AG10803 (cell line): Measurements from ENCODE around the gene C9orf152.
"Not testable (repeated sequence)": the region's sequence is repeated elsewhere in the genome, so short reads cannot be mapped to it uniquely, and the experiment has no call there.

Experiments
- DNase-seq: peaks from one replicate; pipeline ENCODE4 v3.0.0; 2010; ENCODE audit warnings: low read depth
- H3K4me3 ChIP-seq: 2 replicates; pipeline ENCODE4 v1.5.1; 2011; ENCODE audit warnings: mild to moderate bottlenecking, low read length, control low read depth
- TF ChIP-seq, protein P1 (sequence below): conservative IDR thresholded peaks from 2 replicates; pipeline ENCODE4 v1.5.1; 2011; ENCODE audit warnings: mild to moderate bottlenecking, low read length, control low read depth, inconsistent platforms

The C9orf152 gene

GRCh38 chr9:110252509-110253139 lies 44.7 kb upstream of the C9orf152 start:
- TF ChIP-seq, protein P1, sequence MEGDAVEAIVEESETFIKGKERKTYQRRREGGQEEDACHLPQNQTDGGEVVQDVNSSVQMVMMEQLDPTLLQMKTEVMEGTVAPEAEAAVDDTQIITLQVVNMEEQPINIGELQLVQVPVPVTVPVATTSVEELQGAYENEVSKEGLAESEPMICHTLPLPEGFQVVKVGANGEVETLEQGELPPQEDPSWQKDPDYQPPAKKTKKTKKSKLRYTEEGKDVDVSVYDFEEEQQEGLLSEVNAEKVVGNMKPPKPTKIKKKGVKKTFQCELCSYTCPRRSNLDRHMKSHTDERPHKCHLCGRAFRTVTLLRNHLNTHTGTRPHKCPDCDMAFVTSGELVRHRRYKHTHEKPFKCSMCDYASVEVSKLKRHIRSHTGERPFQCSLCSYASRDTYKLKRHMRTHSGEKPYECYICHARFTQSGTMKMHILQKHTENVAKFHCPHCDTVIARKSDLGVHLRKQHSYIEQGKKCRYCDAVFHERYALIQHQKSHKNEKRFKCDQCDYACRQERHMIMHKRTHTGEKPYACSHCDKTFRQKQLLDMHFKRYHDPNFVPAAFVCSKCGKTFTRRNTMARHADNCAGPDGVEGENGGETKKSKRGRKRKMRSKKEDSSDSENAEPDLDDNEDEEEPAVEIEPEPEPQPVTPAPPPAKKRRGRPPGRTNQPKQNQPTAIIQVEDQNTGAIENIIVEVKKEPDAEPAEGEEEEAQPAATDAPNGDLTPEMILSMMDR, result no peak
- H3K4me3 ChIP-seq, result no peak overlapping the region

DNA sequence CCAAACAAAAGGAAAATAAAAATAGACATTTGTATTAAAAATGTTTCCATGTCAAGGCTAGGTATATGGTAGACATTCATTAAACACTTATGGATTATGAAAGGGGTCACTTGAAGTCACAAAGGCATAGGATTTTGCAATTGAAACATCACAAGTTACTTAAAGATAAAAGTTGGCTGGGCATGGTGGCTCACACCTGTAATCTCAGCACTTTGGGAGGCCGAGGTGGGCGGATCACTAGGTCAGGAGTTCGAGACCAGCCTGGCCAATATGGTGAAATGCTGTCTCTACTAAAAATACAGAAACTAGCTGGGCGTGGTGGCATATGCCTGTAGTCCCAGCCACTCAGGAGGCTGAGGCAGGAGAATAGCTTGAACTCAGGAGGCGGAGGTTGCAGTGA lies 43.8 kb upstream of the C9orf152 start:
- not testable (repeated sequence) for DNase-seq, H3K4me3 ChIP-seq

More at GRCh38 chr9:110252509-110253139, 44.7 kb upstream of the C9orf152 start:
- peak; percentile 38 for DNase-seq

DNA sequence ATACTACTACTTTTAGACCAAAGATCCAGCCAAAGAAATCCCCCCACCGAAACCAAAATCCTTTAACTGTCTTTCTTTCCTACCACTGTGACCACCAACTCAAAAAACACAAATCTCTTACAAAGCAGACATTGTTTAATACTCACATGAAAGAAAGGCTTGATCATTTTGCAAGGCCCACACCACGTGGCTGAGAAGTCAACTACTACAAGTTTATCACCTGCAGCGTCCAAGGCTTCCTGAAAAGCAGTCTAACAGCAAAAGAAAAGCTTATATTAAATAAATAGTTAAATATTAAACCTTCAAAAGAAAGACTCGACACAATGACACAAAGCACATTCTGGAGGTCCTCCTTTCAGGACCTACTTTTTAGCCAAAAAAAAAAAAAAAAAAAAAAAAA lies 43.3 kb upstream of the C9orf152 start:
- DNase-seq, result no peak
- TF ChIP-seq, protein P1, result no peak
- no peak overlapping the region for H3K4me3 ChIP-seq

- no peak overlapping the region for H3K4me3 ChIP-seq
- TF ChIP-seq, protein P1, result no peak
- DNase-seq, result no peak
Measured at GRCh38 chr9:110249603-110250002, 41.6 kb upstream of the C9orf152 start.

DNA sequence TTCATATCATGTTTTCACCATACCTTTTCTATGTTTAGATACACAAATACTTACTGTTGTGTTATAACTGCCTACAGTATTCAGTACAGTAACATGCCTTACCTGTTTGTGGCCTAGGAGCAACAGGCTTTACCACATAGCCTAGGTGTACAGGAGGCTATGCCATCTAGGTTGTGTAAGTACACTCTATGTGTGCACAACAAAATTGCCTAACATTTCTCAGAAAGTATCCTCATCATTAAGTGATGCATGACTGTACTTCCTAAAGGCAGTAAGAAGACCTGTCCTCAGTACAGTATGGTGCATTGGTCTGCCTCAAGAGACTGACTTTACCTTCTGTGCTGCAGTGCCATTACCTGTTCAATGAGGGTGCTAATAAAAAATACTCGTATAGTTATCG lies 40.4 kb upstream of the C9orf152 start:
- H3K4me3 ChIP-seq, result no peak overlapping the region
- DNase-seq, result no peak

DNA sequence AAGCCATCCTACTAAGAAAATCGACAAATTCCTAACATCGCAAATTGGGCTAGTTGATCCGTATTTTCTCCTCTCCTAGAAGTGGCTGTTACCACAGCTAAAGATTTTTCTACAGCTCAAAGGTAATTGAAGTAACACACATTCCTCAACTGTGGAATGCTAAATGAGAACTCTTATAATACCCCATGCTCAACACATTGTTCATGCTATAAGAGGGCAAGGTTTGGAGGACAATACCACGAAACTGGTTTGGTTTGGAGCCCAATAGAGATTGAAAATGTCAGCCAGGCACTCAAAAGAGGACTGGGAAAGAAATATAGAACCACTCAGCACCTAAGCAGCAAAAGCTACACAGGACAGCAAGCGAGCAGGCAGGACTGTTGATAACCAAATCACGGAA lies 38.3 kb upstream of the C9orf152 start:
- TF ChIP-seq, protein P1, result no peak
- H3K4me3 ChIP-seq, result no peak overlapping the region
- no peak for DNase-seq

More for the DNA sequence above, 40.4 kb upstream of the C9orf152 start:
- TF ChIP-seq, protein P1, result no peak

DNA sequence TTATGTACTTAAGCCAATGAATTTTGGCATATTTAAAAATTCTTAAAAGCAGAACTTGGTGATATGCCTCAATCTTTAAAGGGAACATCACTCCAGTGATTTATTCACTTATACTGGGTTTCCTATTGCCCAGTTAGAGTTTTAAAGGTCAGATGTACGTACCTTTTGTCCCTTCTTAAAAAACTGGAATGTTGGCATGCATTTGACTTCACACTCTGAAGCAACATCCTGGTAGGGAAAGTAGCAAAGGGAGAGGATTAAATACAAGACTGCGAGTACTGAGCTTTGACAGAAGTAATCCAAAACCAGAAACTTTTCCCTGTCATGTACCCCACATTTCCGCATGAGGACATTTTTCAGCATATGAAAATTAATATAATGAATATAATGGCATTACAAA lies 36.7 kb upstream of the C9orf152 start:
- no peak overlapping the region for H3K4me3 ChIP-seq
- TF ChIP-seq, protein P1, result no peak
- no peak for DNase-seq
